HEK293T (cell line): ENCODE measurements around the gene NUPR2.
"Not testable (repeated sequence)": the region's sequence is repeated elsewhere in the genome, so short reads cannot be mapped to it uniquely, and the experiment has no call there.

Experiments
- CTCF ChIA-PET: fragments of 350-600 bp; formaldehyde crosslinking; extraction: SDS; loops from one replicate; lab custom pipeline; 2021; ENCODE audit warnings: antibody characterized with exemption, inconsistent platforms; lab: Yijun Ruan, JAX
- POLR2A ChIA-PET: fragments of 350-600 bp; formaldehyde crosslinking; extraction: SDS; loops from one replicate; lab custom pipeline; 2020; ENCODE audit warnings: antibody characterized with exemption, inconsistent platforms; lab: Yijun Ruan, JAX
- DNase-seq: peaks from one replicate; pipeline ENCODE4 v3.0.0; 2012; ENCODE audit warnings: mixed read lengths; ENCODE audit errors: extremely low spot score
- ARNT ChIP-seq: fragments of 450-650 bp; IDR thresholded peaks from 2 replicates; pipeline ENCODE4 v1.6.1; 2017; ENCODE audit warnings: mild to moderate bottlenecking
- BHLHE40 ChIP-seq: fragments of 450-650 bp; IDR thresholded peaks from 2 replicates; pipeline ENCODE4 v1.6.1; 2016; ENCODE audit warnings: mild to moderate bottlenecking, moderate library complexity, borderline replicate concordance
- CTBP1 ChIP-seq: fragments of 450-650 bp; IDR thresholded peaks from 2 replicates; pipeline ENCODE4 v1.6.1; 2016; ENCODE audit warnings: borderline replicate concordance
- ELF4 ChIP-seq: fragments of 450-650 bp; IDR thresholded peaks from 2 replicates; pipeline ENCODE4 v1.6.1; 2017; ENCODE audit warnings: antibody characterized with exemption
- FOXA1 ChIP-seq: fragments of 450-650 bp; IDR thresholded peaks from 2 replicates; pipeline ENCODE4 v1.6.1; 2016; ENCODE audit warnings: mild to moderate bottlenecking
- FOXK2 ChIP-seq: fragments of 450-650 bp; IDR thresholded peaks from 2 replicates; pipeline ENCODE4 v1.6.1; 2016; ENCODE audit warnings: mild to moderate bottlenecking
- FOXM1 ChIP-seq: fragments of 450-650 bp; IDR thresholded peaks from 2 replicates; pipeline ENCODE4 v1.6.1; 2017; ENCODE audit warnings: mild to moderate bottlenecking, borderline replicate concordance
- HDGF ChIP-seq: fragments of 450-650 bp; IDR thresholded peaks from 2 replicates; pipeline ENCODE4 v1.6.1; 2017; ENCODE audit warnings: antibody characterized with exemption, borderline replicate concordance
- L3MBTL2 ChIP-seq: fragments of 450-650 bp; conservative IDR thresholded peaks from 2 replicates; pipeline ENCODE4 v1.6.1; 2016; ENCODE audit warnings: mild to moderate bottlenecking
- LEF1 ChIP-seq: fragments of 450-650 bp; IDR thresholded peaks from 2 replicates; pipeline ENCODE4 v1.6.1; 2017; ENCODE audit warnings: mild to moderate bottlenecking, borderline replicate concordance
- NFRKB ChIP-seq: fragments of 450-650 bp; IDR thresholded peaks from 2 replicates; pipeline ENCODE4 v1.6.1; 2016; ENCODE audit warnings: mild to moderate bottlenecking, moderate library complexity
- SP1 ChIP-seq: fragments of 450-650 bp; IDR thresholded peaks from 2 replicates; pipeline ENCODE4 v1.6.1; 2017
- SUZ12 ChIP-seq: fragments of 450-650 bp; IDR thresholded peaks from 2 replicates; pipeline ENCODE4 v1.6.1; 2016; ENCODE audit warnings: mild to moderate bottlenecking
- TARDBP ChIP-seq: fragments of 450-650 bp; IDR thresholded peaks from 2 replicates; pipeline ENCODE4 v1.6.1; 2016
- ZNF384 ChIP-seq: fragments of 450-650 bp; IDR thresholded peaks from 2 replicates; pipeline ENCODE4 v1.6.1; 2016
- TF ChIP-seq, protein P1 (sequence below): fragments of 450-650 bp; IDR thresholded peaks from 2 replicates; pipeline ENCODE4 v1.6.1; 2016

Gene NUPR2

DNA sequence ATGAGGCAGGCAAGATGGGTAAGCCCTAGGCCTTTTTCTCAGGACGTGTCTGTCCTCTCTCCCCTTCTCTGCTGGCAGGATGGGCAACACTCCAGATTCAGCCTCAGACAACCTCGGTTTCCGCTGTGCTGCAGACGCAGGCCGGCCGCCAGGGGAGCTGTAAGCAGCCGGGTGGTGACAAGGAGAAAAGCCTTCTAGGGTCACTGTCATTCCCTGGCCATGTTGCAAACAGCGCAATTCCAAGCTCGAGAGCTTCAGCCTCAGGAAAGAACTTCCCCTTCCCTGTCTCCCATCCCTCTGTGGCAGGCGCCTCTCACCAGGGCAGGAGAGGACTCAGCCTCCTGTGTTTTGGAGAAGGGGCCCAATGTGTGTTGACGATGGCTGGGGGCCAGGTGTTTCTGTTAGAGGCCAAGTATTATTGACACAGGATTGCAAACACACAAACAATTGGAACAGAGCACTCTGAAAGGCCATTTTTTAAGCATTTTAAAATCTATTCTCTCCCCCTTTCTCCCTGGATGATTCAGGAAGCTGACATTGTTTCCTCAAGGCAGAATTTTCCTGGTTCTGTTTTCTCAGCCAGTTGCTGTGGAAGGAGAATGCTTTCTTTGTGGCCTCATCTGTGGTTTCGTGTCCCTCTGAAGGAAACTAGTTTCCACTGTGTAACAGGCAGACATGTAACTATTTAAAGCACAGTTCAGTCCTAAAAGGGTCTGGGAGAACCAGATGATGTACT is 36.6 kb downstream of the NUPR2 start:
- ChIA-PET POLR2A (no interaction called here), CTCF (no interaction called here)
- DNase-seq = no peak
- TF ChIP-seq FOXK2 (no peak), BHLHE40 (no peak), FOXA1 (no peak), ELF4 (no peak), FOXM1 (no peak), NFRKB (no peak), L3MBTL2 (no peak), ZNF384 (no peak), SUZ12 (no peak), HDGF (no peak), ARNT (no peak), LEF1 (no peak), CTBP1 (no peak), SP1 (no peak), TARDBP (no peak)
- TF ChIP-seq, protein P1, sequence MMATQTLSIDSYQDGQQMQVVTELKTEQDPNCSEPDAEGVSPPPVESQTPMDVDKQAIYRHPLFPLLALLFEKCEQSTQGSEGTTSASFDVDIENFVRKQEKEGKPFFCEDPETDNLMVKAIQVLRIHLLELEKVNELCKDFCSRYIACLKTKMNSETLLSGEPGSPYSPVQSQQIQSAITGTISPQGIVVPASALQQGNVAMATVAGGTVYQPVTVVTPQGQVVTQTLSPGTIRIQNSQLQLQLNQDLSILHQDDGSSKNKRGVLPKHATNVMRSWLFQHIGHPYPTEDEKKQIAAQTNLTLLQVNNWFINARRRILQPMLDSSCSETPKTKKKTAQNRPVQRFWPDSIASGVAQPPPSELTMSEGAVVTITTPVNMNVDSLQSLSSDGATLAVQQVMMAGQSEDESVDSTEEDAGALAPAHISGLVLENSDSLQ = no peak

DNA sequence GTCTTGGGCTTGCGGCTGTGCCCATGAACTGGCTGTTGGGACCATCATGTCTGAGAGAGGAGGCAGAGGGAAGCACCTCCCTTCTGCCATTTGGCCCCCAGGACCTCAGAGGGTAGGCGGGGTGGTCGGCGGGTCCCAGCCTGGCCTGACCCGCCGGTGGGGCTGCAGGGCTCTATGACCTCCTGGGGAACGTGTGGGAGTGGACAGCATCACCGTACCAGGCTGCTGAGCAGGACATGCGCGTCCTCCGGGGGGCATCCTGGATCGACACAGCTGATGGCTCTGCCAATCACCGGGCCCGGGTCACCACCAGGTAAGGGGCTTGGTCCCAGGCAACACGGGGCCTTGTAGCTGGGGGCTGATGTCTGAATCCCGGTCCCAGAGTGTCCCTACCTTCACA is 38.0 kb downstream of the NUPR2 start:
- POLR2A ChIA-PET = interaction anchor here (1.1 kb wide), 1 partner anchor 27 kb away, joined by 3 read pairs; the partner anchor contains the start of genes CCT6A and PSPH
- no peak for TF ChIP-seq FOXK2
- no peak for TF ChIP-seq FOXM1
- no peak for TF ChIP-seq FOXA1
- TF ChIP-seq HDGF = no peak
- TF ChIP-seq SUZ12 = no peak
- no peak for TF ChIP-seq LEF1
- TF ChIP-seq, protein P1 = no peak
- TF ChIP-seq NFRKB = no peak
- no peak for TF ChIP-seq ELF4
- TF ChIP-seq SP1 = no peak
- no peak for TF ChIP-seq ZNF384
- no peak for TF ChIP-seq BHLHE40
- no peak for TF ChIP-seq TARDBP
- no peak for TF ChIP-seq L3MBTL2
- no peak for TF ChIP-seq CTBP1
- no peak for TF ChIP-seq ARNT
- CTCF ChIA-PET = no interaction called here
- DNase-seq = no peak

DNA sequence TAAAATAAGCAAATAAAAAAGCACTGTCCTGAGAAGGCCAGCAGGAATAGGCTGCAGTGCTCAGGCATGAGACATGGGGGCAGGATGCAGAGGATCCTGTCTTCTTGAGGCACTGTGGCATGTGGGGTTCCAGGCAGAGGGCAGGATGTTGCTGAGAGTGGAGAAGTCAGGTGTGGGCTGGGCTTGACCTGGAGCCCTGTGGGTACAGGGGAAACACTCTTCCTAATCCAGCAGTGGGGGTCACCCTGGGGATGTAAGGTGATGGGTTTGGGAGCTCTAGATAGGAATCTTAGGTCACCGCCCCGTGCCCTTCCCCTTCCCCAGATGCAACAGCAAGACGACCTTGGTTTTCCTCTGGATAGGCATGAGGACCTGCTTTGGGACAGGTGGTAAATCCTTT is 38.5 kb downstream of the NUPR2 start:
- CTCF ChIA-PET = no interaction called here
- no peak for DNase-seq
- POLR2A ChIA-PET = interaction anchor here (1.1 kb wide), 1 partner anchor 26 kb away, joined by 3 read pairs; the partner anchor contains the start of genes CCT6A and PSPH
- no peak for TF ChIP-seq L3MBTL2
- TF ChIP-seq LEF1 = no peak
- TF ChIP-seq CTBP1 = no peak
- no peak for TF ChIP-seq FOXA1

DNA sequence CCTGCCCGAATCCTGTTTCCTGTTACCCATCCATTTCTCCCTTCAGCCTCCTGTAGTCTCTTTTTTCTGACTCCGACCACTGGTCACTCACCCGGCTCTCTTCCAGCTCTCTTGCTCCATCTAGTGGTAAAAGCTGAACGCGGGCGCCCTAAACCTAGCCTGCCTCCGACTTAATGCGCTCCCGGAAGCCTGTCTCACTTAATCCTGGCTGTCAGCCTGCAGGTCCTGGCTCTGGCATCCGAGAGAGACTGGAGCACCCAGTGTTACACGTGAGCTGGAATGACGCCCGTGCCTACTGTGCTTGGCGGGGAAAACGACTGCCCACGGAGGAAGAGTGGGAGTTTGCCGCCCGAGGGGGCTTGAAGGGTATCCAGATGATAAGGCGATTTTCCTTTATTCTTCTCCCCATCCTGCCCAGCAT is 41.8 kb downstream of the NUPR2 start:
- ChIA-PET CTCF (interaction anchor here (1.0 to 1.2 kb wide), 3 partner anchors 9 to 73 kb away, joined by 3 to 10 read pairs (median 3); no protein-coding TSS in a partner anchor), POLR2A (interaction anchor here (1.5 kb wide), 1 partner anchor 23 kb away, joined by 4 read pairs; the partner anchor contains the start of genes CCT6A and PSPH)
- peak; percentile 83 for DNase-seq
- TF ChIP-seq SP1 (no peak), SUZ12 (no peak), HDGF (no peak), FOXA1 (no peak)
- TF ChIP-seq, protein P1 = 0 out of 2 replicates have a peak, but pooled peaks have one; percentile 21

DNA sequence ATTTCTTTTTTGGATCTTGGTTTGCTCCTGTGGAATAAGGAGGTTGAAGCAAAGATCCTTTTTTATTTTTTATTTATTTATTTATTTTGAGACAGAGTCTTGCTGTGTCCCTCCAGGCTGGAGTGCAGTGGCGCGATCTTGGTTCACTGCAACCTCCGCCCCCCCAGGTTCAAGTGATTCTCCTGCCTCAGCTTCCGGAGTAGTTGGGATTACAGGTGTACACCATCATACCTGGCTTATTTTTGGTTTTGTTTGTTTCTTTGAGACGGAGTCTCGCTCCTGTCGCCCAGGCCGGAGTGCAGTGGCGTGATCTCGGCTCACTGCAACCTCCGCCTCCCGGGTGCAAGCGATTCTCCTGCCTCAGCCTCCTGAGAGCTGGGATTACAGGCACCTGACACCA is 49.8 kb downstream of the NUPR2 start:
- ChIA-PET CTCF (interaction anchor here (1.9 kb wide), 1 partner anchor 8 kb away, joined by 10 read pairs; no protein-coding TSS in a partner anchor), POLR2A (interaction anchor here (1.4 to 7.8 kb wide), 3 partner anchors 15 to 40 kb away, joined by 4 to 79 read pairs (median 6); partner anchors contain the start of genes CCT6A, CHCHD2 and PSPH)
- DNase-seq = not testable (repeated sequence)
